ENCODE measurements around the gene MYO9B.

DNA sequence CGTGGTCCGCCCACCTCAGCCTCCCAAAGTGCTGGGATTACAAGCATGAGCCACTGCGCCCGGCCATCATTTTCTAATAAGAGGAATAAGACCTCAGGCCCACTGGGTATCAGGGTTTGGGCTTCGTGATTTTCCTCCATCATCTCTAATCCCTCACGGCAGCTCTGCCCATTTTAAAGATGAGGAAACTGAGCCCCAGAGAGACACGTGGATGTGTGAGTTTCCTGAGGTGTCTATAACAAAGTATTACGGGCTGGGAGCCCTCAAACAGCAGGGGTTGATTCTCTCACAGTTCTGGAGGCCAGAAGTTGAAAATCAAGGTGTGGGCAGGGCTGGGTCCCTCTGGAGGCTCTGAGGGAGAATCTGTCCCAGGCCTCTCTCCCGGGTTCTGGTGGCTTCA is 33.7 kb downstream of the MYO9B start:
- TF ChIP-seq GATA2 (IDR thresholded peaks at IDR 0.05; ENCODE audit: low read depth, low read length): no peak
- TF ChIP-seq GATA3 (IDR thresholded peaks at IDR 0.05; ENCODE audit: low read depth, low read length): no peak

Data from SH-SY5Y (cell line).